ENCODE data around the gene AGT. TPM values are rescaled to one million over a fixed set of nuclear protein-coding genes. Genes with fewer than 3 reads are reported as not detected.

Gene AGT
- total RNA-seq, 1 experiment from 2014 or later: 41.9 TPM

- peaks cover 17% of the 10 kb centered on the region for H3K9me3 Mint-ChIP-seq (ENCODE audit: unreplicated experiment)
- intact Hi-C loops (cut with micrococcal nuclease; ENCODE audit: unreplicated experiment): no loop called here
- Histone ChIP-seq H3K36me3 (ENCODE audit: control insufficient read depth, insufficient read depth, low read length) (peaks cover 1% of the 10 kb centered on the region; the same call in 1 of the 2 replicates), H3K4me1 (no peaks in the 10 kb centered on the region), H3K4me3 (ENCODE audit: low read depth, low read length) (no peak overlapping the region), H3K27me3 (replicated peaks; ENCODE audit: control insufficient read depth, insufficient read depth, low read length) (no peaks in the 10 kb centered on the region), H3K9me3 (no peaks in the 10 kb centered on the region)
- no peaks in the 10 kb centered on the region for H3K27me3 Mint-ChIP-seq (ENCODE audit: insufficient read depth, unreplicated experiment)
- ChIA-PET POLR2A (no interaction called here), CTCF (no interaction called here)
- H3K4me1 Mint-ChIP-seq (ENCODE audit: low read depth, unreplicated experiment): no peaks in the 10 kb centered on the region
- H3K27ac Mint-ChIP-seq (ENCODE audit: unreplicated experiment): no peak overlapping the region
- peaks cover 52% of the 10 kb centered on the region for H3K36me3 Mint-ChIP-seq (ENCODE audit: insufficient read depth, unreplicated experiment)
- no peak for DNase-seq
- TF ChIP-seq CTCF (IDR thresholded peaks at IDR 0.05; ENCODE audit: insufficient read depth in 1 of 2, low read depth in 1 of 2, low read length in 1 of 2, severe bottlenecking in 1 of 2, unreplicated experiment in 1 of 2): no peak
- no peak overlapping the region for H3K4me3 Mint-ChIP-seq (ENCODE audit: unreplicated experiment)
- BruUV-seq (replicated peaks): no TSS peak
Observed at GRCh38 chr1:230674581-230674980, 39.3 kb downstream of the AGT start.

- TF ChIP-seq CTCF (IDR thresholded peaks at IDR 0.05; ENCODE audit: insufficient read depth in 1 of 2, low read depth in 1 of 2, low read length in 1 of 2, severe bottlenecking in 1 of 2, unreplicated experiment in 1 of 2): no peak
- Mint-ChIP-seq H3K9me3 (ENCODE audit: unreplicated experiment) (no peaks in the 10 kb centered on the region), H3K27ac (ENCODE audit: unreplicated experiment) (no peak overlapping the region), H3K27me3 (ENCODE audit: insufficient read depth, unreplicated experiment) (no peaks in the 10 kb centered on the region), H3K4me3 (ENCODE audit: unreplicated experiment) (no peak overlapping the region), H3K4me1 (ENCODE audit: low read depth, unreplicated experiment) (no peaks in the 10 kb centered on the region), H3K36me3 (ENCODE audit: insufficient read depth, unreplicated experiment) (peaks cover 57% of the 10 kb centered on the region)
- H3K27me3 ChIP-seq (replicated peaks; ENCODE audit: control insufficient read depth, insufficient read depth, low read length): no peaks in the 10 kb centered on the region
- H3K4me1 ChIP-seq: no peaks in the 10 kb centered on the region
- no peak overlapping the region for H3K4me3 ChIP-seq (ENCODE audit: low read depth, low read length)
- BruUV-seq (replicated peaks): no TSS peak
- ChIA-PET CTCF (no interaction called here), POLR2A (no interaction called here)
- no peaks in the 10 kb centered on the region for H3K9me3 ChIP-seq
- intact Hi-C loops (cut with micrococcal nuclease; ENCODE audit: unreplicated experiment): no loop called here
- peaks cover 4% of the 10 kb centered on the region for H3K36me3 ChIP-seq (ENCODE audit: control insufficient read depth, insufficient read depth, low read length)
- DNase-seq: no peak
Observed at GRCh38 chr1:230669543-230669942, 44.4 kb downstream of the AGT start.

- Mint-ChIP-seq H3K4me3 (ENCODE audit: unreplicated experiment) (no peak overlapping the region), H3K27me3 (ENCODE audit: insufficient read depth, unreplicated experiment) (no peaks in the 10 kb centered on the region), H3K4me1 (ENCODE audit: low read depth, unreplicated experiment) (no peaks in the 10 kb centered on the region), H3K36me3 (ENCODE audit: insufficient read depth, unreplicated experiment) (peaks cover 57% of the 10 kb centered on the region), H3K27ac (ENCODE audit: unreplicated experiment) (no peak overlapping the region), H3K9me3 (ENCODE audit: unreplicated experiment) (no peaks in the 10 kb centered on the region)
- H3K4me3 ChIP-seq (ENCODE audit: low read depth, low read length): no peak overlapping the region
- H3K36me3 ChIP-seq (ENCODE audit: control insufficient read depth, insufficient read depth, low read length): peaks cover 4% of the 10 kb centered on the region
- TF ChIP-seq CTCF (IDR thresholded peaks at IDR 0.05; ENCODE audit: insufficient read depth in 1 of 2, low read depth in 1 of 2, low read length in 1 of 2, severe bottlenecking in 1 of 2, unreplicated experiment in 1 of 2): no peak
- no peaks in the 10 kb centered on the region for H3K27me3 ChIP-seq (replicated peaks; ENCODE audit: control insufficient read depth, insufficient read depth, low read length)
- no peaks in the 10 kb centered on the region for H3K4me1 ChIP-seq
- ChIA-PET CTCF (no interaction called here), POLR2A (interaction anchor here (0.6 kb wide), 1 partner anchor 244 kb away, joined by 3 read pairs; no protein-coding TSS in a partner anchor)
- intact Hi-C loops (cut with micrococcal nuclease; ENCODE audit: unreplicated experiment): no loop called here
- DNase-seq: no peak
- no TSS peak for BruUV-seq (replicated peaks)
- no peaks in the 10 kb centered on the region for H3K9me3 ChIP-seq
Observed at GRCh38 chr1:230668227-230668626, 45.7 kb downstream of the AGT start.
